ENCODE results near the gene CYP1A2. TPM values are rescaled to one million over a fixed set of nuclear protein-coding genes. Genes with fewer than 3 reads are reported as not detected.

The CYP1A2 gene
- total RNA-seq, 4 donors from 2014 or later: not detected

DNA sequence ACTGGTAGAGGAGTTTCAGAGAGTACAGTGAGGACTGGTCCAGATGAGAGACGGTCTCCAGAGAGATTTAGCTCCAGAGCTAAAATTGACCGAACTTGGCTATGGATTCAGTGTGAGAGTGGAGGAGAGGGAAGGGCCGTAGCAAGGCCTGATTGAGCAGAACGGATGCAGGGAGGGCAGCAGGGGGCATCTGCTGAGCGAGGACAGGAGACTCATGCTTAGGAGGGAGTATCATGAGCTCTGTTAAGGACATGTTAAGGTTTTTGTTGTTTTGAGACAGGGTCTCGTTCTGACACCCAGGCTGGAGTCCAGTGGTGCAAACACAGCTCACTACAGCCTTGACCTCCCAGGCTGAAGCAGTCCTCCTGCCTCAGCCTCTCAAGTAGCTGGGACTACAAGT lies 56.3 kb downstream of the CYP1A2 start:
- 78 to 83% methylated on average over 6 of the region's 6 CpGs for WGBS, 2 donors
- intact Hi-C loops (cut with DNase I; ENCODE audit: low total_unique reads): no loop called here
- TF ChIP-seq, protein P1, sequence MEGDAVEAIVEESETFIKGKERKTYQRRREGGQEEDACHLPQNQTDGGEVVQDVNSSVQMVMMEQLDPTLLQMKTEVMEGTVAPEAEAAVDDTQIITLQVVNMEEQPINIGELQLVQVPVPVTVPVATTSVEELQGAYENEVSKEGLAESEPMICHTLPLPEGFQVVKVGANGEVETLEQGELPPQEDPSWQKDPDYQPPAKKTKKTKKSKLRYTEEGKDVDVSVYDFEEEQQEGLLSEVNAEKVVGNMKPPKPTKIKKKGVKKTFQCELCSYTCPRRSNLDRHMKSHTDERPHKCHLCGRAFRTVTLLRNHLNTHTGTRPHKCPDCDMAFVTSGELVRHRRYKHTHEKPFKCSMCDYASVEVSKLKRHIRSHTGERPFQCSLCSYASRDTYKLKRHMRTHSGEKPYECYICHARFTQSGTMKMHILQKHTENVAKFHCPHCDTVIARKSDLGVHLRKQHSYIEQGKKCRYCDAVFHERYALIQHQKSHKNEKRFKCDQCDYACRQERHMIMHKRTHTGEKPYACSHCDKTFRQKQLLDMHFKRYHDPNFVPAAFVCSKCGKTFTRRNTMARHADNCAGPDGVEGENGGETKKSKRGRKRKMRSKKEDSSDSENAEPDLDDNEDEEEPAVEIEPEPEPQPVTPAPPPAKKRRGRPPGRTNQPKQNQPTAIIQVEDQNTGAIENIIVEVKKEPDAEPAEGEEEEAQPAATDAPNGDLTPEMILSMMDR (IDR thresholded peaks at IDR 0.05): no peak
- no peak for TF ChIP-seq POLR2A (IDR thresholded peaks at IDR 0.05)
- no peak overlapping the region for H3K4me3 ChIP-seq (ENCODE audit: low read depth, poor library complexity, severe bottlenecking)
- DNase-seq (ENCODE audit: low spot score in 2 of 2): no peak

Small RNA genes within 50 kb of the gene (microRNA-seq; reads per million reads assigned to microRNA genes)
- 0 reads per million in 2 donors for gene MIR4513 (ENCODE audit: borderline number of aligned reads in 1 of 2, borderline replicate concordance in 2 of 2)

Other genes with a start within 250 kb of the CYP1A2 start
- gene ARID3B, start 207.6 kb upstream of the CYP1A2 start, total RNA-seq: 1 to 10 TPM; 4.9 to 6.3 (median 6.1) TPM
- 100 to 1,000 TPM in 2 of 4 donors, 10 to 100 TPM in 2; 96.7 to 230 (median 117) TPM for gene CLK3, start 133.0 kb upstream of the CYP1A2 start, total RNA-seq
- gene EDC3, start 52.8 kb upstream of the CYP1A2 start, total RNA-seq: 10 to 100 TPM; 11.2 to 33.6 (median 17.6) TPM
- 1 to 10 TPM; 3.0 to 6.8 (median 3.6) TPM for gene CYP1A1, start 23.3 kb upstream of the CYP1A2 start, total RNA-seq
- gene CSK, start 33.2 kb downstream of the CYP1A2 start, total RNA-seq: 10 to 100 TPM; 37.6 to 47.3 (median 45.4) TPM
- 1 to 10 TPM in 1 of 4 donors, under 1 TPM in 1, not detected in 2; 0.29 to 1.3 TPM for gene LMAN1L, start 64.0 kb downstream of the CYP1A2 start, total RNA-seq
- gene CPLX3, start 77.8 kb downstream of the CYP1A2 start, total RNA-seq: under 1 TPM; 0.17 to 0.84 (median 0.28) TPM
- 100 to 1,000 TPM; 108 to 189 (median 123) TPM for gene ULK3, start 94.3 kb downstream of the CYP1A2 start, total RNA-seq
- 100 to 1,000 TPM in 3 of 4 donors, 10 to 100 TPM in 1; 97.2 to 134 (median 107) TPM for gene SCAMP2, start 124.5 kb downstream of the CYP1A2 start, total RNA-seq
- gene MPI, start 141.2 kb downstream of the CYP1A2 start, total RNA-seq: 10 to 100 TPM; 27.6 to 73.1 (median 32.5) TPM
- gene FAM219B, start 158.0 kb downstream of the CYP1A2 start, total RNA-seq: 10 to 100 TPM; 60.3 to 72.6 (median 67.5) TPM
- 100 to 1,000 TPM; 109 to 175 (median 137) TPM for gene COX5A, start 189.2 kb downstream of the CYP1A2 start, total RNA-seq
- gene RPP25, start 207.9 kb downstream of the CYP1A2 start, total RNA-seq: 10 to 100 TPM in 1 of 4 donors, 1 to 10 TPM in 3; 5.4 to 10.6 (median 8.4) TPM
- 1 to 10 TPM in 3 of 4 donors, under 1 TPM in 1; 0.46 to 5.4 (median 1.2) TPM for gene SCAMP5, start 246.7 kb downstream of the CYP1A2 start, total RNA-seq